Measurements from ENCODE around the gene TTC39C. TPM values are rescaled to one million over a fixed set of nuclear protein-coding genes. Genes with fewer than 3 reads are reported as not detected.

TTC39C gene
- total and polyA plus RNA-seq, 10 donors: 15.4 to 52.3 (median 29.3) TPM

GRCh38 chr18:24015639-24016631 lies 1.4 kb downstream of the TTC39C start:
- H3K36me3 ChIP-seq: no peaks in the 10 kb centered on the region
- 27 to 31% (median 29%) methylated on average over 17 of the region's 17 CpGs for WGBS, 5 donors
- intact Hi-C loops (cut with DNase I; ENCODE audit: low total_unique reads): loop anchor here (10.0 kb wide), 1 partner anchor 99 kb away; no protein-coding TSS in a partner anchor
- no peaks in the 10 kb centered on the region for H3K27me3 ChIP-seq (replicated peaks in 1 of 7)
- H3K4me1 ChIP-seq: peaks cover 50 to 95% (median 83%) of the 10 kb centered on the region in 6 donors
- TF ChIP-seq CTCF (IDR thresholded peaks at IDR 0.05 in 8 of 11, conservative IDR thresholded peaks at IDR 0.05 in 3 of 11) (no peak), POLR2A (IDR thresholded peaks at IDR 0.05) (no peak), POLR2AphosphoS5 (IDR thresholded peaks at IDR 0.05) (no peak)
- H3K27ac ChIP-seq: peak overlapping the region in 7 of 8 donors; percentile 87 to 94 (median 91)
- H3K9me3 ChIP-seq: no peaks in the 10 kb centered on the region
- DNase-seq: no peak
- peak overlapping the region; percentile 83 to 91 (median 88) for H3K4me3 ChIP-seq

GRCh38 chr18:24016643-24017042 lies 2.1 kb downstream of the TTC39C start:
- TF ChIP-seq POLR2A (IDR thresholded peaks at IDR 0.05) (no peak), POLR2AphosphoS5 (IDR thresholded peaks at IDR 0.05) (no peak), CTCF (IDR thresholded peaks at IDR 0.05 in 8 of 11, conservative IDR thresholded peaks at IDR 0.05 in 3 of 11) (peak in 9 of 11 experiments; percentile 11 to 60 (median 34))
- peak overlapping the region in 4 of 8 donors; percentile 90 to 94 (median 92) for H3K27ac ChIP-seq
- H3K36me3 ChIP-seq: no peaks in the 10 kb centered on the region
- no peaks in the 10 kb centered on the region for H3K27me3 ChIP-seq (replicated peaks in 1 of 7)
- peaks cover 45 to 95% (median 83%) of the 10 kb centered on the region in 6 donors for H3K4me1 ChIP-seq
- no peak for DNase-seq
- WGBS, 5 donors: 48 to 62% (median 57%) methylated on average over 2 of the region's 2 CpGs
- no peaks in the 10 kb centered on the region for H3K9me3 ChIP-seq
- intact Hi-C loops (cut with DNase I; ENCODE audit: low total_unique reads): loop anchor here (10.0 kb wide), 1 partner anchor 98 kb away; no protein-coding TSS in a partner anchor
- peak overlapping the region in 5 of 8 donors; percentile 84 to 91 (median 91) for H3K4me3 ChIP-seq

DNA sequence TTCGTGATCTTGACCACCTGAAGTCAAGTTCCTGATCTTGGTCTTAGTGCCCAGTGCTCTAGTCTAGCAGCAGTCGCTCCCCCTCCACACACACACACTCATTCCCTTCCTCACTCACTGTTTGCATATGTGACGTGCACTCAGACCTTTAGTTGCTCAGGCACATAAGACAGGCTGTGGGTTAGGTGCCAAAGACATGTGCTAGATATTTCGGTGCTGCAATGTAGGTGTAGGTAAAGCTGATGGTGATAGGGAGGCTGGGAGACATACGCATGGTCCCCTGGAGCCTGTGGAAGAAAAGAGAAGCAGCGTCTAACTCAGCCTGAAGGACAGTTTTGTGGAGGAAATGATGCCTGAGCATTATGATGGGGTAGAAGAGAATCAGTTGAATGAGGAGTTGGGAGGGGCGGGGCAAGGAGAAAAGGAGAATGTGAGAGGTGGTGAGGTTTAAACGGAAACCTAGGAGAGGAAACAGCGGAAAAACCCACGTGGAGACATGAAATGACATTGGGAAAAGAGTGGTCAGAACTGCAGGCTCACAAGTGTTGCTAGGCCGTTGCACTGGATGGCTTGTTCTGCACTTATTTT lies 3.8 kb downstream of the TTC39C start:
- Histone ChIP-seq H3K27ac (peak overlapping the region in 4 of 8 donors; percentile 40 to 59 (median 54)), H3K9me3 (no peaks in the 10 kb centered on the region), H3K4me1 (peaks cover 35 to 95% (median 90%) of the 10 kb centered on the region in 6 donors), H3K27me3 (replicated peaks in 1 of 7) (no peaks in the 10 kb centered on the region), H3K36me3 (peaks cover 0 to 11% (median 0%) of the 10 kb centered on the region in 6 donors), H3K4me3 (peak overlapping the region in 1 of 8 donors; percentile 3)
- WGBS, 5 donors: 47 to 73% (median 63%) methylated on average over 11 of the region's 11 CpGs
- intact Hi-C loops (cut with DNase I; ENCODE audit: low total_unique reads): loop anchor here (10.0 kb wide), 1 partner anchor 96 kb away; no protein-coding TSS in a partner anchor
- DNase-seq: no peak
- TF ChIP-seq POLR2A (IDR thresholded peaks at IDR 0.05): no peak
- no peak for TF ChIP-seq POLR2AphosphoS5 (IDR thresholded peaks at IDR 0.05)

- peaks cover 0 to 11% (median 0%) of the 10 kb centered on the region in 6 donors for H3K36me3 ChIP-seq
- peak overlapping the region in 7 of 8 donors; percentile 3 to 59 (median 40) for H3K27ac ChIP-seq
- no peak for DNase-seq
- no peaks in the 10 kb centered on the region for H3K9me3 ChIP-seq
- WGBS, 5 donors: 23 to 43% (median 30%) methylated on average over 5 of the region's 5 CpGs
- peak overlapping the region in 1 of 8 donors; percentile 1 for H3K4me3 ChIP-seq
- no peaks in the 10 kb centered on the region for H3K27me3 ChIP-seq (replicated peaks in 1 of 7)
- intact Hi-C loops (cut with DNase I; ENCODE audit: low total_unique reads): loop anchor here (10.0 kb wide), 1 partner anchor 95 kb away; no protein-coding TSS in a partner anchor
- no peak for TF ChIP-seq CTCF (IDR thresholded peaks at IDR 0.05 in 8 of 11, conservative IDR thresholded peaks at IDR 0.05 in 3 of 11)
- TF ChIP-seq POLR2AphosphoS5 (IDR thresholded peaks at IDR 0.05): no peak
- TF ChIP-seq POLR2A (IDR thresholded peaks at IDR 0.05): no peak
- H3K4me1 ChIP-seq: peaks cover 33 to 97% (median 90%) of the 10 kb centered on the region in 6 donors
These were observed 5.2 kb downstream of the TTC39C start for GRCh38 chr18:24019641-24020331.
